Ectodermal cell (in vitro differentiated cells): Measurements from ENCODE around the gene ARHGAP31.
"Not testable (repeated sequence)": the region's sequence is repeated elsewhere in the genome, so short reads cannot be mapped to it uniquely, and the experiment has no call there.

Experiments
- H3K27ac ChIP-seq: 2 replicates; pipeline ENCODE4 v1.7.0; 2013; ENCODE audit warnings: mild to moderate bottlenecking, low read depth, low read length; ENCODE audit not compliant: insufficient read depth, poor library complexity, severe bottlenecking
- H3K27me3 ChIP-seq: 2 replicates; pipeline ENCODE4 v1.7.0; 2013; ENCODE audit warnings: mild to moderate bottlenecking, low read length; ENCODE audit not compliant: insufficient read depth, control insufficient read depth, poor library complexity, severe bottlenecking
- H3K36me3 ChIP-seq: one replicate; pipeline ENCODE4 v1.7.0; 2013; ENCODE audit warnings: low read length; ENCODE audit not compliant: control insufficient read depth, insufficient read depth
- H3K4me1 ChIP-seq: one replicate; pipeline ENCODE4 v1.7.0; 2013; ENCODE audit warnings: low read length; ENCODE audit not compliant: control insufficient read depth, insufficient read depth
- H3K4me3 ChIP-seq: 2 replicates; pipeline ENCODE4 v1.7.0; 2013; ENCODE audit warnings: low read depth, low read length, control low read depth; ENCODE audit not compliant: insufficient read depth
- H3K9me3 ChIP-seq: 2 replicates; pipeline ENCODE4 v1.7.0; 2013; ENCODE audit warnings: mild to moderate bottlenecking, low read length, moderate library complexity; ENCODE audit not compliant: control insufficient read depth
- WGBS, 2 experiments: methylation state at CpG; one replicate each; pipeline ENCODE4 v1.1.7; 2013; ENCODE audit warnings: missing lambda C conversion rate in 2 of 2; 5-methylcytosine and 5-hydroxymethylcytosine counted together

Gene ARHGAP31

DNA sequence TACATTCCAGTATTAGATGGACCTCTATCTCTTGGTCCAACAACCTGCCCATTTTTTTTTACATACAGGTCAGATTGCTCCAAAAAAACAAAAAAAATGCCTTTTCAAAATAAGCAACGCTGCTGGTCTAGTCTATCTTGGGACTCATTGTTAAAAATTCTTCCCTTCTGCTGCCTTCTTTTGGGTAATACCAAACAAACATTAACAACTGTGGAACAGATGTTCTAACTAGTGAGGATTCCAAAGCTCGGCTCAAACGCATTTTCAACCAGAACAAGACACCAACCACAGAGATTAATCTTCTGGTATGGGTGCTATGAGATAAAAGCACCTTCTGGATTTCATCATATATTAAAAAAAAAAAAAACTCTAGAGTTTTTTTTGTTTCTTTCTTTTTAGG lies 24.7 kb downstream of the ARHGAP31 start:
- 86 to 95% methylated on average over 1 to 3 of the region's 3 CpGs for WGBS, 2 experiments
- no peaks in the 10 kb centered on the region for H3K9me3 ChIP-seq
- no peaks in the 10 kb centered on the region for H3K36me3 ChIP-seq
- H3K27me3 ChIP-seq, result peaks cover 24% of the 10 kb centered on the region
- H3K4me1 ChIP-seq, result peaks cover 4% of the 10 kb centered on the region
- H3K27ac ChIP-seq, result no peak overlapping the region
- no peak overlapping the region for H3K4me3 ChIP-seq

GRCh38 chr3:119319311-119319710 lies 25.1 kb downstream of the ARHGAP31 start:
- no peaks in the 10 kb centered on the region for H3K36me3 ChIP-seq
- H3K27ac ChIP-seq, result no peak overlapping the region
- no peaks in the 10 kb centered on the region for H3K9me3 ChIP-seq
- H3K27me3 ChIP-seq, result peaks cover 29% of the 10 kb centered on the region
- no peak overlapping the region for H3K4me3 ChIP-seq
- peaks cover 4% of the 10 kb centered on the region for H3K4me1 ChIP-seq
- WGBS, 2 experiments, result 93 to 96% methylated on average over 3 to 4 of the region's 4 CpGs

- WGBS, 2 experiments, result 84 to 90% methylated on average over 5 of the region's 5 CpGs
Measured at GRCh38 chr3:119320785-119321184, 26.6 kb downstream of the ARHGAP31 start.

DNA sequence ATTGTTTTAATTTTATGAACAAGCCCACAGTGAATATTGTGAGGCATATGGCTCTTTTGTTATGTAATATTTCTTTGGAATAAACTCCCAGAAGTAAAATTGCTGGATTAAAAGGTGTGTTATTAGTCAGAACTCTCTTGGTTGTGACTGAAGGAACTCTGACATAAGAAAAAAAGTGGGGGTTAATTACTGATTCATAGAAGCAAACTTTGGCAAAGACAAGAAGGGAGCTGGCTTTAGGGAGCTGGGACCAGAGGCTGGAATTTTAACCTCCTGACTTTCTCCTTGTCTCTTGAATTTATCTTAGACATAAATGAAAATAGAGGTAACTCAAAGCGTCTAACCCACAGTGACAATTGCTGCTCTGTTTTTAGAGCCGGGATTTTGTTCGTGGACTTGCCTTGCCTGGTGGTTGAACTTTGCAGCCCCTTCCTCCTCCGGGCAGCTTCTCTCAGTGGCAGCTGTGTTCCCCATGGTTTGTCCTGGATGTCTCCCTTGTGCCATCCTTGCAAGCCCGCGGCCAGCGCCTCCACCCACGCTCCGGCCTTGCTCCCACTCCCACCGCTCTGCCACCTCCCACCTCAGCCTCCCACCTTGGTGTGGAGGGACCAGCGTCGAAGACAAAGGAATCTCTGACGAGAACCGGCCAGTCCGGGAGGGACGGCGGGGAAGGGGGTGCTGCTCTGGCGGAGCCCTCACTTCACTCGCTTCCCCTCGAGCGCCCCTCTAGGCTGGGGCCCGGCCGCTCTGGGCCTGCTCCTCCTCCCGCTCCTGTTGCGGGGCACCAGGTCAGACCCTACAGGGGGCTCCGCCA lies 28.0 kb downstream of the ARHGAP31 start:
- 5% methylated on average over 26 of the region's 26 CpGs for WGBS, 2 experiments
- H3K36me3 ChIP-seq, result no peaks in the 10 kb centered on the region

More at GRCh38 chr3:119320785-119321184, 26.6 kb downstream of the ARHGAP31 start:
- H3K27ac ChIP-seq, H3K4me1 ChIP-seq, H3K4me3 ChIP-seq, H3K9me3 ChIP-seq, H3K36me3 ChIP-seq: not testable (repeated sequence)
- H3K27me3 ChIP-seq, result peaks cover 38% of the 10 kb centered on the region

DNA sequence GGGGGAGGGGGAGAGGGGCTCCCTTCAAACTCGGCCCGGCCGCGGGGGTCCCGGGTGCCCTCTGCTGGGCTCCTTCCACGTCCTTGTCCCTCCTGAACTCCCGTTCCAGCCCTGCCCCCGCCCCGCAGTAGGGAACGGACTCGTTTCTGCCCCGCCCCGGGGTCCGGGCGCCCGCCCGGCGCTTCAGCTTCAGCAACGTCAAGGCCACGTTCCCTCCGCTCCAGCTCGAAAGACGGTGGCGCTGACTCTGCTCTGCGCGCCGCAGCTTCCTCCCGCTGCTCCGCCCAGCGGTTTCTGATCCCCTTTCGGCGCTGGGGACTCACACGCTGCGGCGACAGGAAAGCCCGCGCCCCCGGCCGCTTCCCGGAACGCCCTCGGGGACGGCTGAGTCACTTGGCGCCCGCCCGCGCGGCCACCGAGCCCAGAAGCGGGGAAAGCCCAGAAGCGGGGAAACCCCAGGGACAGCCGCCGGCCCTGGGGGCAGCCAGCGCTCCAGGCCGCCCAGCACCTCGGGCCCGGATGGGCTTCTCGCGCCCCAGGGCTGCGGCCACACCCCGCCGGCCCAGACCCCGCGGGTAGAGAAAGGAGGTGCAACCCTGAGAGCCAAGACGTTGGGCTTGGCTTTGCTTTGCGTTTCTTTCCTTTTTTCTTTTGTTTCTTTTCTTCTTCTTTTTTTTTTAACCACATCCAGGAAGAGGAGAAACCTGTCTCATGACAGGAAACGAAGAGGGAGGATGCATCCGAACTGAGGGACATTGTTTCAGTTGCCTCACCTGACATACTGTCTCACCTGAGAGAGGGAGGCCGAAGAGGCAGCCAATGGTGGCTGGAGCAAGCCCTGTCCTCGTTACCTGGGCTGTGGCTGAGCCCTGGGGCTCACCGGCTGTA lies 28.9 kb downstream of the ARHGAP31 start:
- Histone ChIP-seq H3K4me3 (peak overlapping the region; percentile 56), H3K36me3 (no peaks in the 10 kb centered on the region), H3K27ac (no peak overlapping the region), H3K9me3 (no peaks in the 10 kb centered on the region), H3K27me3 (peaks cover 38% of the 10 kb centered on the region), H3K4me1 (peaks cover 4% of the 10 kb centered on the region)
- 2 to 3% methylated on average over 71 of the region's 71 CpGs for WGBS, 2 experiments

More for the DNA sequence above, 28.0 kb downstream of the ARHGAP31 start:
- no peak overlapping the region for H3K27ac ChIP-seq
- H3K4me3 ChIP-seq, result peak overlapping the region; percentile 56
- H3K27me3 ChIP-seq, result peaks cover 38% of the 10 kb centered on the region
- peaks cover 4% of the 10 kb centered on the region for H3K4me1 ChIP-seq
- no peaks in the 10 kb centered on the region for H3K9me3 ChIP-seq

- Histone ChIP-seq H3K4me3 (no peak overlapping the region), H3K36me3 (no peaks in the 10 kb centered on the region), H3K4me1 (peaks cover 4% of the 10 kb centered on the region), H3K27me3 (peaks cover 38% of the 10 kb centered on the region), H3K27ac (no peak overlapping the region), H3K9me3 (no peaks in the 10 kb centered on the region)
- WGBS, 2 experiments, result 40 to 48% methylated on average over 8 of the region's 8 CpGs
Measured at GRCh38 chr3:119323723-119324085, 29.5 kb downstream of the ARHGAP31 start.

DNA sequence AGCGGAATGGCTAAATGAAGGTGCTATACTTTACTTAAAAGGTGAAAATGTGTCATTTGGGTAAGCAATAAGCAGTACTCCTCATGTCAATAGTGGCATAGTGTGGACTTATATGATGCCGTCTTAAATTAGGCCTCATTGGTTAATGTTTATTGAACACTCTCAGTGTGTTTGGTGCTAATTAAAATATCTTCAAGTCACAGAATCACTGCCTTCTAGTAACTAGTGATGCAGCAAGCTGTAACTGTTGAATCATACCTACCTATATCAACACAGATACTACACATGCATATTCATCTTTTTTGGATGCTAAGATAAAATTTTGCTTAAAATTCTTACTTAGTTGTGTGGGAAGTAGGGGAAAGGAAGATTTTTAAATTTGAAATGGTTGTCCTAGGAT lies 30.7 kb downstream of the ARHGAP31 start:
- Histone ChIP-seq H3K9me3 (no peaks in the 10 kb centered on the region), H3K4me3 (no peak overlapping the region), H3K27me3 (peaks cover 38% of the 10 kb centered on the region), H3K36me3 (no peaks in the 10 kb centered on the region), H3K27ac (no peak overlapping the region), H3K4me1 (peaks cover 4% of the 10 kb centered on the region)
- WGBS, 2 experiments, result 93 to 95% methylated on average over 2 of the region's 2 CpGs

DNA sequence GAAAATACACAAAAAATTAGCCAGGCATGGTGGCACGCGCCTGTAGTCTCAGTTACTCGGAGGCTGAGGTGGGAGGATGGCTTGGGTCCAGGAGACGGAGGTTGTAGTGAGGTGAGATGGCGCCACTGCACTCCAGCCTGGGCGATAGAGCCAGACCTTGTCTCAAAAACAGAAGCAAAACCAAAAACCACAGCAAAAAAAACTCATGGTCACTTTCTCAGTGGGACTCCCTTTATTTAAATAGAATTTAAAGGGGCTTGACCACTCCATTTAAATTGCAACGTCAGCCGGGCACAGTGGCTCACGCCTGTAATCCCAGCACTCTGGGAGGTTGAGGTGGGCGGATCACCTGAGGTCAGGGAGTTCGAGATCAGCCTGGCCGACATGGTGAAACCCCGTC lies 32.8 kb downstream of the ARHGAP31 start:
- H3K36me3 ChIP-seq, result no peaks in the 10 kb centered on the region
- H3K27me3 ChIP-seq, result peaks cover 33% of the 10 kb centered on the region
- peaks cover 4% of the 10 kb centered on the region for H3K4me1 ChIP-seq
- H3K9me3 ChIP-seq, result no peaks in the 10 kb centered on the region
- H3K27ac ChIP-seq, result no peak overlapping the region
- WGBS, 2 experiments, result 89 to 90% methylated on average over 13 of the region's 13 CpGs
- H3K4me3 ChIP-seq, result no peak overlapping the region

DNA sequence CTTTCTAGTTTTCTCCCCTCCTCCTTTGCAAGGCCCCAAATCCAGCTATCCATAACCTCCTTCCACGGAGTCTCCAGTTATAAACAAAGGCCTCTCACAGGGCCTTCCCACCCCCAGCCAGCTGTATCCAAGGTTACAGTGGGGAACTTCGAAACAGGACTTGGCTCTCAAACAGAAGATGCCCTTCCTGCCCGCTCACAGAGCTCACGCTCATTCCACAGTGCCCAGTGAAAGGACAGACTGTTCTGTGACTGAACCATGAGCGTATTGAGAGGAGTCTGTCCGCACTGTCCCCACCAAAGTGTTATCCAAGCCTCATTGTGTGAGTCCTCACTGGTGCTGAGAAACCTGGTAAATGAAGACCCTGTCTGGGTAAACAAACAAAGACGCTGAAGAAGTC lies 35.4 kb downstream of the ARHGAP31 start:
- peaks cover 7% of the 10 kb centered on the region for H3K27me3 ChIP-seq
- no peak overlapping the region for H3K27ac ChIP-seq
- H3K9me3 ChIP-seq, result no peaks in the 10 kb centered on the region
- no peaks in the 10 kb centered on the region for H3K36me3 ChIP-seq
- no peaks in the 10 kb centered on the region for H3K4me1 ChIP-seq
- 81 to 82% methylated on average over 7 of the region's 7 CpGs for WGBS, 2 experiments
- H3K4me3 ChIP-seq, result no peak overlapping the region

DNA sequence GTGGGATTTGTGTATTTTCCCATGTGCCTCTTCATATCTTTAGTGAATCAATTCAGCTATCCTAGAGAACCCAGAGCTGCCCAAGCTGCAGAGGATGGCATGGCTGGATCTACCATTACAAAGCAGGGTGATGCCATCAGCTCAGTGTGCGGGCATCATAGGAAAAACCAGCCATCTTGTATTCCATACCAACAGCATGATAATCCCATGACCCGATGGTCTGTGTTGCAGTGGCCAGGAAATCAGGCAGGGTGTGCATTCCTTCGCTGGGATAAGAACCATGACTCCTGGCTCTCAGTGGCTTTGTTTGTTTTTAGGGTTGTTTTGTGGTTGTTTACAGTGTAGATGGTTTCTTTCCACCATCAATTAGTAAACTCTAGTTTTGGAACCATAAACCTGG lies 36.0 kb downstream of the ARHGAP31 start:
- no peaks in the 10 kb centered on the region for H3K36me3 ChIP-seq
- no peaks in the 10 kb centered on the region for H3K9me3 ChIP-seq
- H3K27ac ChIP-seq, result no peak overlapping the region
- WGBS, 2 experiments, result 91 to 95% methylated on average over 3 of the region's 3 CpGs
- H3K4me1 ChIP-seq, result no peaks in the 10 kb centered on the region
- H3K4me3 ChIP-seq, result no peak overlapping the region
- peaks cover under 1% of the 10 kb centered on the region for H3K27me3 ChIP-seq
